Fibroblast of lung (primary cell): ENCODE measurements around the gene NME7. TPM values are rescaled to one million over a fixed set of nuclear protein-coding genes. Genes with fewer than 3 reads are reported as not detected.

ENCODE experiments used
- DNase-seq, 2 donors: peaks; one replicate each; pipeline versions ENCODE4 v3.0.0 to v3.0.0-alpha.2; 2010; ENCODE audit warnings: low read depth in 2 of 2
- H2AFZ ChIP-seq: 2 replicates; pipeline ENCODE4 v1.5.1; 2012; ENCODE audit warnings: low read length, control low read depth, inconsistent platforms
- H3K27ac ChIP-seq: 2 replicates; pipeline ENCODE4 v1.5.1; 2011; ENCODE audit warnings: low read length, control low read depth; ENCODE audit not compliant: insufficient read depth
- H3K27me3 ChIP-seq: 2 replicates; pipeline ENCODE4 v1.5.1; 2011; ENCODE audit warnings: mild to moderate bottlenecking, low read length; ENCODE audit not compliant: control insufficient read depth, insufficient read depth
- H3K36me3 ChIP-seq: 2 replicates; pipeline ENCODE4 v1.5.1; 2011; ENCODE audit warnings: low read length; ENCODE audit not compliant: control insufficient read depth, insufficient read depth
- H3K4me1 ChIP-seq: 2 replicates; pipeline ENCODE4 v1.5.1; 2011; ENCODE audit warnings: low read length; ENCODE audit not compliant: control insufficient read depth, insufficient read depth; ENCODE audit errors: extremely low read depth
- H3K4me2 ChIP-seq: 2 replicates; pipeline ENCODE4 v1.5.1; 2011; ENCODE audit warnings: low read length, control low read depth; ENCODE audit not compliant: insufficient read depth; ENCODE audit errors: extremely low read depth
- H3K4me3 ChIP-seq, 4 experiments: fragments of 200-600 bp in 1 of 4; sonication (generic) in 1 of 4; replicated peaks in 1 of 4; 2 replicates each; pipeline ENCODE4 v1.5.1; 2011 to 2016; ENCODE audit warnings: low read length in 4 of 4, low read depth in 3 of 4, mild to moderate bottlenecking in 3 of 4, control low read depth in 2 of 4, inconsistent platforms in 1 of 4, mixed read lengths in 1 of 4; ENCODE audit not compliant: insufficient read depth in 1 of 4; ENCODE audit errors: control extremely low read depth in 1 of 4
- H3K79me2 ChIP-seq: 2 replicates; pipeline ENCODE4 v1.5.1; 2012; ENCODE audit warnings: mild to moderate bottlenecking, low read length, inconsistent platforms; ENCODE audit not compliant: control insufficient read depth, insufficient read depth
- H3K9ac ChIP-seq: 2 replicates; pipeline ENCODE4 v1.5.1; 2011; ENCODE audit warnings: mild to moderate bottlenecking, low read length, control low read depth; ENCODE audit not compliant: insufficient read depth
- H3K9me3 ChIP-seq: 2 replicates; pipeline ENCODE4 v1.5.1; 2012; ENCODE audit warnings: low read depth, low read length; ENCODE audit not compliant: control insufficient read depth, insufficient read depth
- H4K20me1 ChIP-seq: 2 replicates; pipeline ENCODE4 v1.5.1; 2011; ENCODE audit warnings: low read length; ENCODE audit not compliant: control insufficient read depth, insufficient read depth; ENCODE audit errors: extremely low read depth
- EZH2 ChIP-seq: IDR thresholded peaks from 2 replicates; pipeline ENCODE4 v1.5.1; 2012; ENCODE audit warnings: low read length, control low read depth, mild to moderate bottlenecking; ENCODE audit errors: missing control alignments
- polyA plus RNA-seq, 2 donors: library from polyadenylated mRNA; depleted of rRNA in 1 of 2; stranded (reverse) in 1 of 2; unstranded in 1 of 2; fragments of >200 nt; gene quantifications; 2 replicates each; pipeline ENCODE4 v1.2.1, GENCODE V29; 2011 to 2012; ENCODE audit warnings: missing spikeins in 1 of 2
- total RNA-seq: library from RNA; depleted of rRNA; stranded (reverse); fragments of >200 nt; gene quantifications from 2 replicates; pipeline ENCODE4 v1.2.1, GENCODE V29; 2014
- TF ChIP-seq, protein P1 (sequence below), 2 donors: IDR thresholded peaks in 1 of 2; conservative IDR thresholded peaks in 1 of 2; 1 replicate in 1 of 2; 2 replicates in 1 of 2; pipeline ENCODE4 v1.5.1; 2011 to 2012; ENCODE audit warnings: low read length in 2 of 2, control low read depth in 1 of 2, inconsistent platforms in 1 of 2, low read depth in 1 of 2, mild to moderate bottlenecking in 1 of 2

Gene NME7
- total and polyA plus RNA-seq, 2 donors (not counting 1 experiment from before 2014, with no cell fraction given), result 21.0 to 30.8 TPM

DNA sequence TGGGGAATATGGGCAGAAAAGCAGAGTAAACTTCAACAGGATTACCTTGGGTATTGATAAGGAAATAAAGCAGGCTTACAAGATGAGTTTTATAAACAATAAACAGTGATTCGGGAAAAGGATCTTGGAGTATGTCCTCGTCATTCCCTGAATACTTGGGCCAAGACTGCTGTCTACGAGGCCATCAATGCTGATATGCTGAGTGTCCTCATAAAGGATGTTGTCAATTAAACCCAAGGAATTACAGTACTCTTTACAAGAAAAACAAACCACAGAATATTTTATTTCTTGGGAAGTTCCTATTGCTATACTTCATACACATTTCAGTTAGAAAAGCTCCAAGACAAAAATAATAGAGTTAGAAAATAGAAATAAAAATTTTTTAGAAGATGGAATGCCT lies 226.2 kb downstream of the NME7 start:
- Histone ChIP-seq H3K4me1 (no peaks in the 10 kb centered on the region), H3K79me2 (no peaks in the 10 kb centered on the region), H3K36me3 (no peaks in the 10 kb centered on the region), H3K4me3 (no peak overlapping the region), H3K27me3 (no peaks in the 10 kb centered on the region), H3K9ac (no peak overlapping the region), H2AFZ (no peak overlapping the region), H3K9me3 (no peaks in the 10 kb centered on the region), H3K27ac (no peak overlapping the region), H4K20me1 (no peaks in the 10 kb centered on the region), H3K4me2 (no peak overlapping the region)
- peak in 1 of 2 donors; percentile 28 for DNase-seq
- TF ChIP-seq, protein P1, sequence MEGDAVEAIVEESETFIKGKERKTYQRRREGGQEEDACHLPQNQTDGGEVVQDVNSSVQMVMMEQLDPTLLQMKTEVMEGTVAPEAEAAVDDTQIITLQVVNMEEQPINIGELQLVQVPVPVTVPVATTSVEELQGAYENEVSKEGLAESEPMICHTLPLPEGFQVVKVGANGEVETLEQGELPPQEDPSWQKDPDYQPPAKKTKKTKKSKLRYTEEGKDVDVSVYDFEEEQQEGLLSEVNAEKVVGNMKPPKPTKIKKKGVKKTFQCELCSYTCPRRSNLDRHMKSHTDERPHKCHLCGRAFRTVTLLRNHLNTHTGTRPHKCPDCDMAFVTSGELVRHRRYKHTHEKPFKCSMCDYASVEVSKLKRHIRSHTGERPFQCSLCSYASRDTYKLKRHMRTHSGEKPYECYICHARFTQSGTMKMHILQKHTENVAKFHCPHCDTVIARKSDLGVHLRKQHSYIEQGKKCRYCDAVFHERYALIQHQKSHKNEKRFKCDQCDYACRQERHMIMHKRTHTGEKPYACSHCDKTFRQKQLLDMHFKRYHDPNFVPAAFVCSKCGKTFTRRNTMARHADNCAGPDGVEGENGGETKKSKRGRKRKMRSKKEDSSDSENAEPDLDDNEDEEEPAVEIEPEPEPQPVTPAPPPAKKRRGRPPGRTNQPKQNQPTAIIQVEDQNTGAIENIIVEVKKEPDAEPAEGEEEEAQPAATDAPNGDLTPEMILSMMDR (conservative IDR thresholded peaks at IDR 0.05 in 1 of 2, IDR thresholded peaks at IDR 0.05 in 1 of 2; ENCODE audit: low read depth in 1 of 2, low read length in 2 of 2), result no peak
- TF ChIP-seq EZH2, result no peak

DNA sequence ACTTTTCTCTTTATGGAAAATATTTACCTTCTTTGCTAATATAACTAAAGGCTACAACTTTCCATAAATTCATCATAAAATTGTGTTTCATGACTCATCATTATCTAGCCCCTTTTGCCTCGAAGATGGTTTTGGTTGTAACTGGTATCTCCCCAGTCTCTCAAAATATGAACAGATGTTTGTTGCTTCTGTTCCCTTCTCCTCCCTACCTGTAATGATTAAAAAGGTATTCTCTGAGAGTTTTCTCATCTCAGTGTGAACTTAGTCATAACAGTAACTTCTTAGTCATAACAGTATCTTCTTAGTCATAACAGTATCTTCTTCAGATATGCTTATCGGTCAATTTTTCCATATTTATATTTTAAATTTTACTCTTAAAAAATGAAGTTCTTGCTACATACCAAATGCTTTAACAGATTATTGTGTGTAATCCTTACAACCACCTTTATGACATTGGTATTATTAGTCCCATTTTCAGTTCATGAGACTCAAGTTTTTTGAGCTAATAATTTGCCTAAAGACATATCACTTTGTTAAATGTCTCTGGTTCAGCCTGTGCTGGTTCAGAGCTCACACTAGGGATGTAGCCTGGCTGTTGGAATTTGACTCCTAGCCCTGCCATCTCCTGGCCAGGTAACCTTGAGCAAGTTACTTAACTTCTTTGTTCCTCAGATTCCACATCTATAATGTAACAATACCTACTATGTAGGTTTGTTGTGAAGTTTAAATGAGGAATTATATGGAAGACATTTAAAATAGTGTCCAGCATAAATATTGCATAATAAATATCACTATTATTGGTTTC lies 228.5 kb downstream of the NME7 start:
- H3K36me3 ChIP-seq, result no peaks in the 10 kb centered on the region
- H3K79me2 ChIP-seq, result no peaks in the 10 kb centered on the region
- no peak for DNase-seq
- no peak overlapping the region for H3K4me3 ChIP-seq
- TF ChIP-seq, protein P1 (conservative IDR thresholded peaks at IDR 0.05 in 1 of 2, IDR thresholded peaks at IDR 0.05 in 1 of 2; ENCODE audit: low read depth in 1 of 2, low read length in 2 of 2), result no peak
- TF ChIP-seq EZH2, result no peak
- H3K27me3 ChIP-seq, result no peaks in the 10 kb centered on the region
- H3K27ac ChIP-seq, result no peak overlapping the region
- H3K4me1 ChIP-seq, result no peaks in the 10 kb centered on the region
- no peak overlapping the region for H2AFZ ChIP-seq
- H3K4me2 ChIP-seq, result no peak overlapping the region
- H3K9ac ChIP-seq, result no peak overlapping the region
- no peaks in the 10 kb centered on the region for H3K9me3 ChIP-seq
- no peaks in the 10 kb centered on the region for H4K20me1 ChIP-seq

DNA sequence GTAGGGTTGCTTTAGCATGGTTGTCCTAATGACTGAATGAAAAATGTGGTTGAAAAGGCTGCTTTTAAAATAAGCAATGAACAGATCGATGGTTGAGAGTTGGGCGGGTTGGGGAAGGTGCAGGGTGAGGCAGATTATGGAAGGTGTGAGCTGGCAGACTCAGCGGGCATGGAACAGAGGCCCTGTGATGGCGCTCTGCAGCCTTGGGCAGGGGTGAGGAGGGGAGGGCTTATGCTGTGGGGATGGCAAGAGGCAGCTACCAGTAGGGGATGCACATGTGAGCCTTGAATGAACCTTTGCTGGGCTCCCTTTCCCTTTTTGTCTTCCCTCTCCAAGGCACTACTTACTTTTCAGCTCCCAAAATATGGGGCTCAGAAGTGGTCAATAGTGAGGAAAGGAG lies 230.2 kb downstream of the NME7 start:
- Histone ChIP-seq H3K79me2 (no peaks in the 10 kb centered on the region), H3K9ac (no peak overlapping the region), H4K20me1 (no peaks in the 10 kb centered on the region), H2AFZ (no peak overlapping the region), H3K4me1 (no peaks in the 10 kb centered on the region), H3K4me2 (no peak overlapping the region), H3K27ac (no peak overlapping the region), H3K36me3 (no peaks in the 10 kb centered on the region), H3K4me3 (no peak overlapping the region), H3K27me3 (no peaks in the 10 kb centered on the region), H3K9me3 (no peaks in the 10 kb centered on the region)
- TF ChIP-seq, protein P1 (conservative IDR thresholded peaks at IDR 0.05 in 1 of 2, IDR thresholded peaks at IDR 0.05 in 1 of 2; ENCODE audit: low read depth in 1 of 2, low read length in 2 of 2), result no peak
- TF ChIP-seq EZH2, result no peak
- DNase-seq, result no peak
